ENCODE results near the gene TCP11.

Gene TCP11

DNA sequence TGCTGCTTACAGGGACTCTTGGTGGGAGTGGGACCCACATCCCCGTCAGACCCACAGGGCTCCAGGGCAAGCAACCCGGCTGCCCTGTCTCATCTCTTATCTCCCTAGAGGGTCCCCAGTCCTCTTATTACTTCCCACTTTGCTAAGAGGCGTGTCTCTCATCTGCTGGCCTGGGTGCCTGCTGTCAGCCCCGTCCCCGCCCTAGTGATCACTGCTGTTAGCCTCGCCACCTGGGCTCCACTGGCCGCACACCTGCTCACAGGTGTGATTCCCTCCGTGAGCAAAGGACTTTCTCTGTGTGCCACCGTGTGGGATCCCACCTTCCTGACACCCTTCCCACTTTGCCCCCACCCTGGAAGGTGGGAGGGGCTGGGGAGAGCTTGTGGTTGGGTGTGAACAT lies 57.6 kb downstream of the TCP11 start:
- in situ Hi-C loops (cut with MboI; ENCODE audit: low sequenced_read_pairs) = no loop called here

DNA sequence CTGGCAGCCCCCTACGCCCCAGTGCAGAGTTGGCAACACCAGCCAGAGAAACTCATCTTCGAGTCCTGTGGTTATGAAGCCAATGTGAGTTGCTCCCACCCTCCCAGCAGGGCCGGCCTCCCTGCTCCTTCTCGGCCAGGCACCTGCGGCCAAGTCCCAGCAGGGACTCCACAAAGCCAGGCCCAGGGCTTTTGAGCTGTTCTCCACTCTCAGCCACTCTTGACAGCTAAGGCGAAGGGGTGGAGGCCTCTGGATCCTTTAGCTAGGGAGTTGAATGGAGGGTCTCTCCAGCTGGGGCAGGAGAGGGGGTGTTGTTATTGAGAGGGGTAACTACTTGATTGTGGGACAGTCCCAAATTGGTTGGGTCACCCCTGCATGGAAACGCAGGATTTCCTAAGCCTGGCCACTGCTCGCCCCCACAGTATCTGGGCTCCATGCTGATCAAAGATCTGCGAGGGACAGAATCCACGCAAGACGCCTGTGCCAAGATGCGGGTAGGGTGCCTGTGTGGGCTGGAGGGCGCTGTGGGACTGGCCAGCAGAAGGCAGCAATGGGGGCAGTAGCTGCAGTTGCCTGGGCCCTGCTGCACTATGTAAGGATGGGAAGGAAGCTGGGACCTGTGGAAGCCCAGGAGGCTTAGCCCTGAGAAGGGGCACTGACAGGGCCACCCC lies 58.3 kb downstream of the TCP11 start:
- in situ Hi-C loops (cut with MboI; ENCODE audit: low sequenced_read_pairs) = no loop called here

DNA sequence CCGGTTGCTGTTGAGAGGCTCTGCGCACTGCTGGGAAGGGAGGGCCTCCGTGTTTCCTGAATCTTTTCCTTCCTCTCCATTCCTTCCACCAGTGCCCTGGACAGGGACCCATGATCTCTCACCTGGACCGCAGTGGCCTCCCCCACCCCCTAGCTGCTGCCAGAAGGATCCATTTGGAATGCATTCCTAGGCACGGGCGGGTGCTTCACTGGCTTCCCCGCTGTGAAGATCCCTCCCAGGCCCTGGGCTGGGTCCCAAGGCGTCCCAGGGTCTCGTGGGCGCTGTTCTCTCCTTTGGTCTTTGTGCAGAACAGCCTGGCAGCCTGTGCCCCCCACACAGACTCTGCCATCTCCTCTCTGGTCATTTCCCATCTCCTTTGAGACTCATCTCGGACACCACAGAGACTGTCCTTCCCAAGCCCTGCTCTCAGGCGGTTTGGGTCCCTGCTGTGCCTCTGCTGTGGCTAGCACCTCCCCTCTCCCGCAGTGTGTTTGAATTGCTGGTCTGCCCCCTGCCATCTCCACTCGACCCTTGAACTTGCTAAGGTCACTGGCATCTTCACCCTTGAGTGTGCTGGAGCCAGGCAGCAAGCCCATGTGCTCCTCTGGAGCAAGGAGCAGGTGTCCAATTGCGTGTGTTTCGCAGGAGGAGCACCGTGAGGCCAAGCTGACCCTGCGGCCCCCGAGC lies 59.0 kb downstream of the TCP11 start:
- in situ Hi-C loops (cut with MboI; ENCODE audit: low sequenced_read_pairs) = no loop called here

DNA sequence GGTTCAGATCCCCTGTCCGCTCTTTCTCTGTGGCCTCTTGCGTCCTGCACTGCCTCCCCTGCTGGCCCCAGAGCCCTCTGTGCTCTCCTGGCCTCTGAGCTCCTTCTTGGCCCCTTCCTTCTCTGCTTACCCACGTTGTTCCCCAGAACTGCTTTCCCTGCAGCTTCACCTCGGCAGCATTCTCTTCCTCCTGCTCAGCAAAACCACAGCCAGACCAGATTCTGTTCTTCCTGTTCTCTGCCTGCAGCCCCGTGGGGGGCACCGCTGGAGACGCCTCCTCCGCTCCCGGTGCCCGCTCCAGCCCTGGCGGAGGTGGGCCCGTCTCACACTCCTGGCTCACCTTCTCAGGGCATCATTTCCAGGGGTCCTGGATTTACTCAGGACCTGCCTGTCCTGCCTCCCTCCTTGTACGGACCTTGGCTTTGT lies 59.7 kb downstream of the TCP11 start:
- in situ Hi-C loops (cut with MboI; ENCODE audit: low sequenced_read_pairs) = no loop called here

DNA sequence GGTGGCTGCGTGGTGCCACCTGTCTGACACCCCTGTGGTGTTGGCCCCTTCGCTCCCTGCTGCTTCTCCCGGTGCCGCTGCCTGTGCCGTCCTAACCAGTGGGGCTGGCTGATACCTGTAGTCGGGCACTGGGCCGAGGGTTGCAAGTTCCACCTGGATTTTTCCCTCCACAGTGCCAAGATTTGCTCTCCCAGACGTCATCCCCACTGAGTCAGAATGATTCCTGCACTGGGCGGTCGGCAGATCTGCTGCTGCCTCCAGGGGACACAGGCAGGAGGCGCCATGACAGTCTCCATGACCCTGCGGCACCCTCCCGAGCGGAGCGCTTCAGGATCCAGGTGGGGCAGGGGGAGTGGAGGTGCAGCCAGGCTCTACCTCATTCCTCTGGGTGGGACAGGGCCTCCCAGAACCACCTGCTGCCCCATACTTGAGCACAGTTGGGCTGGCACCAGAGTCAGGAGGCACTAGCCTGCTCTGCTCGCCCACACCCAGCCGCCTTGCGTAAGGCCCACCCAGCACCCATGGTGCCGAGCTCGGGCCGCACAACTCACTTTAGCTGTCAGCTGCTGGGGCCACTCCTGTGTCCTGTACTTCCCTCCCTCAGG lies 60.2 kb downstream of the TCP11 start:
- in situ Hi-C loops (cut with MboI; ENCODE audit: low sequenced_read_pairs) = no loop called here

GRCh38 chr6:35080016-35080680 lies 61.0 kb downstream of the TCP11 start:
- in situ Hi-C loops (cut with MboI; ENCODE audit: low sequenced_read_pairs) = no loop called here

DNA sequence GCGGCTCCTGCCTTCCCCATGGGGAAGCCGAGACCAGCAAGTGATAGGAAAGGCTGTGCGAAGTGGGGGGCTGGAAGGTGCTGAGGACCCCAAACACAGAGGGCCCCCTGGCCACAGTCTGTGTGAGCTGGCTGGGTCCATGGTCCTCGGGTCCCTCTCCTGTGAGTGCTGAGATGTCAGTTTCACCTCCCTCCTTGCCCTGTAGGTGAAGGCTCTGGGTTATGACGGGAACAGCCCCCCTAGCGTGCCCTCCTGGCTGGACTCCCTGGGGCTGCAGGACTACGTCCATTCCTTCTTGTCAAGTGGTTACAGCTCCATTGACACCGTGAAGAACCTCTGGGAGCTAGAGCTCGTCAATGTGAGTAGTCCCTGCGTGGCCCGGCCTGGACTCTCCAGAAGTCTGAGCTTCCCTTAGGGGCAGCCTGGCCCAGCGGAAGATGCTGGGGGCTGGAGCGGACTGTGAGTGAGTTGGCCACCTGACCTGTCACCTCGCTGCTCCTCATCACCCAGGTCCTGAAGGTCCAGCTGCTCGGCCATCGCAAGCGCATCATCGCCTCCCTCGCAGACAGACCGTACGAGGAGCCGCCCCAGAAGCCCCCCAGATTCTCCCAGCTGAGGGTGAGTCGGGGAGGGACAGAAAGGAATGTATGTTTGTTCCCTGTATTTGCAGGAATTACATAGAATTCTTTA lies 61.7 kb downstream of the TCP11 start:
- in situ Hi-C loops (cut with MboI; ENCODE audit: low sequenced_read_pairs) = no loop called here

- in situ Hi-C loops (cut with MboI; ENCODE audit: low sequenced_read_pairs) = no loop called here
Measured at GRCh38 chr6:35078896-35079295, 62.2 kb downstream of the TCP11 start.

GRCh38 chr6:35078226-35078850 lies 62.8 kb downstream of the TCP11 start:
- in situ Hi-C loops (cut with MboI; ENCODE audit: low sequenced_read_pairs) = no loop called here

- in situ Hi-C loops (cut with MboI; ENCODE audit: low sequenced_read_pairs) = no loop called here
Measured at GRCh38 chr6:35077713-35078105, 63.4 kb downstream of the TCP11 start.

GRCh38 chr6:35076997-35077712 lies 64.0 kb downstream of the TCP11 start:
- in situ Hi-C loops (cut with MboI; ENCODE audit: low sequenced_read_pairs) = no loop called here

- in situ Hi-C loops (cut with MboI; ENCODE audit: low sequenced_read_pairs) = no loop called here
Measured at GRCh38 chr6:35073766-35074471, 67.2 kb downstream of the TCP11 start.

- in situ Hi-C loops (cut with MboI; ENCODE audit: low sequenced_read_pairs) = no loop called here
Measured at GRCh38 chr6:35073211-35073610, 67.9 kb downstream of the TCP11 start.

DNA sequence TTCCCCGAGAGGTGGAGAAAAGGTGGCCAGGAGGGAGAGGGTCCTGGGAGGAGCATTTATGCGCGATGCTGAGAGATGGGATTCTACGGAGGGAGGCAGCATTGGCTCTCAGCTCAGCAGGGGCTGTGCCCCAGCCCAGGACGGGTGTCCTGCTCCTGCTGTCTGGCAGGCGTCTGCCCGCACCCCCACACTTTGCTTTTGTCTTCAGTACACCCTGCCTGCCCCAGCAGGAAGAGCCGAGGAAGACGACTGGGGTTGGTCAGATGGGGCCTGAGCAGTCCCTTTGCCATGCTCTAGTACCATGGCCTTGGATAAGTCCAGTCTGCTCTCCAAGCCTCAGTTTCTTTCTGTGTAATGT lies 68.5 kb downstream of the TCP11 start:
- in situ Hi-C loops (cut with MboI; ENCODE audit: low sequenced_read_pairs) = no loop called here

GRCh38 chr6:35072051-35072697 lies 69.0 kb downstream of the TCP11 start:
- in situ Hi-C loops (cut with MboI; ENCODE audit: low sequenced_read_pairs) = no loop called here

DNA sequence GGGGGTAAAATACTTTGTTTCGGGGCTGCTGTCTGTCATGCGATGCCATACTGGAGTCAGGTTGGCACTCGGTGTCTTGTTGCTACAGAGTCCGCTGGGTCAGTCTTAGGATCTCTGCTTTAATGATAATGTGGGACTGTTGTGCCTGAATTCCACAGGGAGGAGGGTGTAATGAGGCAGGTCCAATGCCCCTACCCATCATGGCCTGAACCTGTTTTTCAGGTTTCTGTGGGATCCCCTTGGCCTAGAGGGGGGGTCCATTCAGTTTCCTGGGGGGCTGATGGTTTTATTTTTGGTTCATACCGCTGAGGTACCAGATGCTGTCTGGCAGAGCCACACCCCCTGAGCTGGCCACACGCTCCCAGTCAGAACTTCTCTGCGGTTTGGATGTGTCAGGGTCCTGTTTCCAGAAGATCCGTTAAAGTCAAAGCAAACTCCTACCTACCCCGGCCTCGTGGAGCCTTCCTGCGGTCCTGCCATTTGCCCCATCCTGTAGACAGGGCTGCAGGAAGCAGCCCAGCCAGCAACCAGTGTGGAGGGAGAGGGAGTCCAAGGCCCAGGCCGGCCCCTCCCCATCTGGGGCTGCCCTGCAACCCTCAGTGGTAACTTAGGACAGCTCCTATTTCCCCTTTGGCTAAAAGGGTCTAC lies 69.7 kb downstream of the TCP11 start:
- in situ Hi-C loops (cut with MboI; ENCODE audit: low sequenced_read_pairs) = no loop called here

DNA sequence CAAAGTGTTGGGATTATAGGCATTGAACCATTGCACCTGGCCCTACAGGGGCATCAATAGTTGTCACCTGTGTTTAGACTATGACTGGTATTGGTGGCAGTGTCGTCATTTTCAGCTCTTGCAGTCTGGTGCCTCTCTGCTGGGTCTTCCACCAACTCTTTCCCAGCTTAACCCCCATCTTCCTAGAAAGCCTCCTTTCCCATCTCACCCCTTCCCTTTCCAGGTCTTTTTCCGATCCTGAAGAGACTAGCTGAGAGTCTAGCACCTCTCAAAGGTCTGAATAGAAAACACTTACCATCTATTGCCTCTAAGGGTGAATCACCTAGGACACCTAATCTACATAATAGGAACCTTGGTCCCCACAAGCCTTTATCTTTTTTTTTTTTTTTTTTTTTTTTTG lies 71.0 kb downstream of the TCP11 start:
- in situ Hi-C loops (cut with MboI; ENCODE audit: low sequenced_read_pairs) = no loop called here

- in situ Hi-C loops (cut with MboI; ENCODE audit: low sequenced_read_pairs) = no loop called here
Measured at GRCh38 chr6:35069262-35069661, 71.9 kb downstream of the TCP11 start.

GRCh38 chr6:35068644-35069043 lies 72.5 kb downstream of the TCP11 start:
- in situ Hi-C loops (cut with MboI; ENCODE audit: low sequenced_read_pairs) = no loop called here

Measured in HL-60/S4 treated with phorbol 12-myristate 13-acetate at 8.2 ng/mL for 4 days and 3 days (cell line).